ENCODE results near the gene CAND1. TPM values are rescaled to one million over a fixed set of nuclear protein-coding genes. Genes with fewer than 3 reads are reported as not detected.

The CAND1 gene
- total RNA-seq, 2 donors from 2014 or later = 134 to 155 TPM

DNA sequence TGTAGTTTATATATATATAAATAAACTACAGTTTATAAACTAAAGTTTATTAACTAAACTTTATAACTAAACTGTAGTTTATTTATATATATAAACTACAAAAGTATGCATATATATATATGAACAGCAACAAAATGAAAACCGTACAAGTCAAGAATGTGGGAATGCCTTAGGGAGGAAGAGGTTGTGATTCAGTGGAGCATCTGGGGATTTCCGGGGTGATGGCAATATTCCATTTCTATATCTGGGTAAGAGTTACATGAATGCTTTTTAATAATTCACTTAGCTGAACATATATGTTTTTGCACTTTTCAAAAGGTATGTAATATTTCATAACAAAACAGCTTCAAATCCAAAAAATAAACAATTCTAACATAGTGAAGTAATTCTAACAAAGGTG lies 30.1 kb upstream of the CAND1 start:
- Histone ChIP-seq H3K9me3 (no peaks in the 10 kb centered on the region), H3K36me3 (no peaks in the 10 kb centered on the region), H3K4me1 (no peaks in the 10 kb centered on the region), H3K9ac (ENCODE audit: low read depth in 2 of 2, low read length in 2 of 2) (no peak overlapping the region), H3K27ac (no peak overlapping the region), H3K27me3 (no peaks in the 10 kb centered on the region), H3K4me3 (no peak overlapping the region)
- intact Hi-C loops (cut with DNase I) = no loop called here
- DNase-seq = no peak
- TF ChIP-seq, protein P1, sequence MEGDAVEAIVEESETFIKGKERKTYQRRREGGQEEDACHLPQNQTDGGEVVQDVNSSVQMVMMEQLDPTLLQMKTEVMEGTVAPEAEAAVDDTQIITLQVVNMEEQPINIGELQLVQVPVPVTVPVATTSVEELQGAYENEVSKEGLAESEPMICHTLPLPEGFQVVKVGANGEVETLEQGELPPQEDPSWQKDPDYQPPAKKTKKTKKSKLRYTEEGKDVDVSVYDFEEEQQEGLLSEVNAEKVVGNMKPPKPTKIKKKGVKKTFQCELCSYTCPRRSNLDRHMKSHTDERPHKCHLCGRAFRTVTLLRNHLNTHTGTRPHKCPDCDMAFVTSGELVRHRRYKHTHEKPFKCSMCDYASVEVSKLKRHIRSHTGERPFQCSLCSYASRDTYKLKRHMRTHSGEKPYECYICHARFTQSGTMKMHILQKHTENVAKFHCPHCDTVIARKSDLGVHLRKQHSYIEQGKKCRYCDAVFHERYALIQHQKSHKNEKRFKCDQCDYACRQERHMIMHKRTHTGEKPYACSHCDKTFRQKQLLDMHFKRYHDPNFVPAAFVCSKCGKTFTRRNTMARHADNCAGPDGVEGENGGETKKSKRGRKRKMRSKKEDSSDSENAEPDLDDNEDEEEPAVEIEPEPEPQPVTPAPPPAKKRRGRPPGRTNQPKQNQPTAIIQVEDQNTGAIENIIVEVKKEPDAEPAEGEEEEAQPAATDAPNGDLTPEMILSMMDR (IDR thresholded peaks at IDR 0.05) = no peak

- no peaks in the 10 kb centered on the region for H3K9me3 ChIP-seq
- H3K4me3 ChIP-seq = no peak overlapping the region
- no peaks in the 10 kb centered on the region for H3K4me1 ChIP-seq
- no peak overlapping the region for H3K27ac ChIP-seq
- H3K9ac ChIP-seq (ENCODE audit: low read depth in 2 of 2, low read length in 2 of 2) = no peak overlapping the region
- DNase-seq = no peak
- no peaks in the 10 kb centered on the region for H3K27me3 ChIP-seq
- no peaks in the 10 kb centered on the region for H3K36me3 ChIP-seq
- TF ChIP-seq, protein P1 (IDR thresholded peaks at IDR 0.05) = no peak
- intact Hi-C loops (cut with DNase I) = no loop called here
These were observed 27.7 kb upstream of the CAND1 start for GRCh38 chr12:67241482-67241881.

- intact Hi-C loops (cut with DNase I) = no loop called here
- no peak for DNase-seq
- TF ChIP-seq, protein P1 (IDR thresholded peaks at IDR 0.05) = no peak
- no peak overlapping the region for H3K4me3 ChIP-seq
- no peak overlapping the region for H3K9ac ChIP-seq (ENCODE audit: low read depth in 2 of 2, low read length in 2 of 2)
- H3K9me3 ChIP-seq = no peaks in the 10 kb centered on the region
- no peaks in the 10 kb centered on the region for H3K36me3 ChIP-seq
- H3K27me3 ChIP-seq = no peaks in the 10 kb centered on the region
- no peak overlapping the region for H3K27ac ChIP-seq
- no peaks in the 10 kb centered on the region for H3K4me1 ChIP-seq
These were observed 25.9 kb upstream of the CAND1 start for GRCh38 chr12:67243260-67243659.

DNA sequence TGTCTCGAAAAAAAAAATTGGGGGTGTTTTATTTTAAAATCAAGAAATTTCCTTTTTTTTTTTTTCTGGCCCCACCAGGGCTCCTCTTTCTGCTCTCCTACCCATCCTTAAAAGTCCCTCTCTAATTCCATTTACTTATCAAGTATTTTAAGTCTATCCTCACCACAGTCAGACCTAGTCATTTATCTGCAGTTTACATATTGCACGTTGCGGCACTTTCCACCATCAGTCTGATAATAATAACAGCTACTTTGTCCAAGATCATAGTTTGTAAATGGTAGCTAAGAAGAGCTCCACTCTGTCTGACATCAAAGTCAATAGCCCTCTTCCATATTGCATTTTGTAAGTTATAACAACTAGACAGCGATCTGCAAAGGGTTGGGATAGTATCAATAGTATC lies 23.6 kb upstream of the CAND1 start:
- Histone ChIP-seq H3K27ac (no peak overlapping the region), H3K27me3 (no peaks in the 10 kb centered on the region), H3K4me3 (no peak overlapping the region), H3K4me1 (no peaks in the 10 kb centered on the region), H3K9ac (ENCODE audit: low read depth in 2 of 2, low read length in 2 of 2) (no peak overlapping the region), H3K36me3 (no peaks in the 10 kb centered on the region), H3K9me3 (no peaks in the 10 kb centered on the region)
- TF ChIP-seq, protein P1 (IDR thresholded peaks at IDR 0.05) = no peak
- intact Hi-C loops (cut with DNase I) = no loop called here
- no peak for DNase-seq

GRCh38 chr12:67251012-67251411 lies 18.1 kb upstream of the CAND1 start:
- no peak overlapping the region for H3K9ac ChIP-seq (ENCODE audit: low read depth in 2 of 2, low read length in 2 of 2)
- intact Hi-C loops (cut with DNase I) = no loop called here
- no peak overlapping the region for H3K4me3 ChIP-seq
- H3K36me3 ChIP-seq = no peaks in the 10 kb centered on the region
- H3K9me3 ChIP-seq = no peaks in the 10 kb centered on the region
- TF ChIP-seq, protein P1 (IDR thresholded peaks at IDR 0.05) = no peak
- DNase-seq = no peak
- H3K4me1 ChIP-seq = no peaks in the 10 kb centered on the region
- no peaks in the 10 kb centered on the region for H3K27me3 ChIP-seq
- H3K27ac ChIP-seq = no peak overlapping the region
